Peyer's patch (tissue), 4 donors: ENCODE results near the gene DISC1. TPM values are rescaled to one million over a fixed set of nuclear protein-coding genes. Genes with fewer than 3 reads are reported as not detected.
A peak's percentile ranks its signal among the peaks of the same experiment; 100 is the strongest.
"Not testable (repeated sequence)": the region's sequence is repeated elsewhere in the genome, so short reads cannot be mapped to it uniquely, and the experiment has no call there.

ENCODE experiments used
- DNase-seq, 3 donors: peaks; one replicate each; pipeline ENCODE4 v3.0.0-alpha.2; 2017 to 2019
- H3K27ac ChIP-seq, 4 donors: fragments of 200-600 bp; sonication (generic); one replicate each; pipeline ENCODE4 v1.5.1; 2016 to 2019
- H3K27me3 ChIP-seq, 2 donors: fragments of 200-600 bp; sonication (generic); one replicate each; pipeline ENCODE4 v1.5.1; 2019
- H3K36me3 ChIP-seq, 3 donors: fragments of 200-600 bp; sonication (generic); one replicate each; pipeline ENCODE4 v1.5.1; 2016 to 2019
- H3K4me1 ChIP-seq, 4 donors: fragments of 200-600 bp; sonication (generic); one replicate each; pipeline ENCODE4 v1.5.1; 2016 to 2019
- H3K4me3 ChIP-seq, 4 donors: fragments of 200-600 bp; sonication (generic); 1 replicate in 3 of 4; 2 replicates in 1 of 4; pipeline ENCODE4 v1.5.1; 2016 to 2019; ENCODE audit warnings: mild to moderate bottlenecking in 1 of 4
- H3K9me3 ChIP-seq, 4 donors: fragments of 200-600 bp; sonication (generic); one replicate each; pipeline ENCODE4 v1.5.1; 2016 to 2019; ENCODE audit warnings: mild to moderate bottlenecking in 1 of 4
- POLR2A ChIP-seq, 2 donors: fragments of 450-650 bp; IDR thresholded peaks; one replicate each; pipeline ENCODE4 v1.5.1; 2017; ENCODE audit warnings: antibody characterized with exemption in 2 of 2, mild to moderate bottlenecking in 2 of 2, moderate library complexity in 2 of 2
- total RNA-seq, 4 donors: library from RNA; depleted of rRNA; stranded (reverse); fragments of >200 nt; gene quantifications; one replicate each; pipeline ENCODE4 v1.1.0, GENCODE V29; 2016
- TF ChIP-seq, protein P1 (sequence below), 6 experiments: fragments of 450-650 bp in 4 of 6; fragments of 200-600 bp in 2 of 6; sonication (generic) in 1 of 6; IDR thresholded peaks; one replicate each; pipeline ENCODE4 v1.5.1; 2017 to 2019; ENCODE audit warnings: antibody characterized with exemption in 6 of 6, mild to moderate bottlenecking in 3 of 6, moderate library complexity in 1 of 6

Gene DISC1
- total RNA-seq, 4 donors from 2014 or later: 2.3 to 39.6 (median 5.6) TPM

DNA sequence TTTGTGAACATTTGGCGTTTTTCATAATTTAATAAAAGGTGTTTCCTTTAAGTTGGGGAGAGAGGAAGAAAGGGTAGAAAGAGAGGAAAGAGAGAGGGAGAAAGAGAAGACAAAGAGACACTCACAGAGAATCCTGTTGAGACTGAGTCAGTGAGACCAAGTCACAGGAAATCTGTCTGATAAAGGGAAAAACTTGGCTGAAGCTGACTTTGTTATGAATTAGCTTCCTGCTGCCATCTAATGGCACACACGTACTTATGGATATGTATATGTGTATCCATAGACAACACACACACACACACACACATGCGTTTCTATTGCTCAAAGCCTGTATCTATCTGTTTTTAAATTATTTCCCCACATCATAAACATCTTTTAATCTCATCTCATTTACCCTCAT, 42.5 kb upstream of the DISC1 start:
- TF ChIP-seq, protein P1, sequence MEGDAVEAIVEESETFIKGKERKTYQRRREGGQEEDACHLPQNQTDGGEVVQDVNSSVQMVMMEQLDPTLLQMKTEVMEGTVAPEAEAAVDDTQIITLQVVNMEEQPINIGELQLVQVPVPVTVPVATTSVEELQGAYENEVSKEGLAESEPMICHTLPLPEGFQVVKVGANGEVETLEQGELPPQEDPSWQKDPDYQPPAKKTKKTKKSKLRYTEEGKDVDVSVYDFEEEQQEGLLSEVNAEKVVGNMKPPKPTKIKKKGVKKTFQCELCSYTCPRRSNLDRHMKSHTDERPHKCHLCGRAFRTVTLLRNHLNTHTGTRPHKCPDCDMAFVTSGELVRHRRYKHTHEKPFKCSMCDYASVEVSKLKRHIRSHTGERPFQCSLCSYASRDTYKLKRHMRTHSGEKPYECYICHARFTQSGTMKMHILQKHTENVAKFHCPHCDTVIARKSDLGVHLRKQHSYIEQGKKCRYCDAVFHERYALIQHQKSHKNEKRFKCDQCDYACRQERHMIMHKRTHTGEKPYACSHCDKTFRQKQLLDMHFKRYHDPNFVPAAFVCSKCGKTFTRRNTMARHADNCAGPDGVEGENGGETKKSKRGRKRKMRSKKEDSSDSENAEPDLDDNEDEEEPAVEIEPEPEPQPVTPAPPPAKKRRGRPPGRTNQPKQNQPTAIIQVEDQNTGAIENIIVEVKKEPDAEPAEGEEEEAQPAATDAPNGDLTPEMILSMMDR (IDR thresholded peaks at IDR 0.05): peak in 3 of 6 experiments; percentile 35 to 47 (median 39)
- no peak for TF ChIP-seq POLR2A (IDR thresholded peaks at IDR 0.05)
- Histone ChIP-seq H3K4me3 (no peak overlapping the region), H3K27ac (no peak overlapping the region), H3K4me1 (no peaks in the 10 kb centered on the region), H3K27me3 (no peaks in the 10 kb centered on the region), H3K9me3 (no peaks in the 10 kb centered on the region), H3K36me3 (no peaks in the 10 kb centered on the region)
- DNase-seq: no peak

DNA sequence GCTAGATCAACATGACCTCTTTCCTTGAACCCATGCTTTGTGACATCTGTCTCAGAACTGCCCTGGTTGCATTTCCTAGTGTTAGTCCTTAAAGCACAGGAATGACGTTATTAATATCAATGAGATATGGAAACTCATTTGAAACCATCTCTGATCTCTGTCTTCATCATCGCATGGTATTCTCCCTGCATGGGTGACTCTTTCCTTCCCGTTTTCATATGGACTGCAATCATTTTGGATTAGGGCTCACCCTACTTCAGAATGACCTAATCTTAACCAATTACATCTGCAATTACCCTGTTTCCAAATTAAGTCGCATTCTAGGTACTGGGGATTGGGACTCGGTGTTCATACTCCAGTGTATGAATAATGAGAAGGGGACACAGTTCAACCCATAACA, 41.7 kb upstream of the DISC1 start:
- H3K27ac ChIP-seq: no peak overlapping the region
- no peaks in the 10 kb centered on the region for H3K4me1 ChIP-seq
- no peaks in the 10 kb centered on the region for H3K27me3 ChIP-seq
- no peaks in the 10 kb centered on the region for H3K36me3 ChIP-seq
- no peaks in the 10 kb centered on the region for H3K9me3 ChIP-seq
- DNase-seq: no peak
- H3K4me3 ChIP-seq: no peak overlapping the region
- TF ChIP-seq, protein P1 (IDR thresholded peaks at IDR 0.05): no peak
- no peak for TF ChIP-seq POLR2A (IDR thresholded peaks at IDR 0.05)

DNA sequence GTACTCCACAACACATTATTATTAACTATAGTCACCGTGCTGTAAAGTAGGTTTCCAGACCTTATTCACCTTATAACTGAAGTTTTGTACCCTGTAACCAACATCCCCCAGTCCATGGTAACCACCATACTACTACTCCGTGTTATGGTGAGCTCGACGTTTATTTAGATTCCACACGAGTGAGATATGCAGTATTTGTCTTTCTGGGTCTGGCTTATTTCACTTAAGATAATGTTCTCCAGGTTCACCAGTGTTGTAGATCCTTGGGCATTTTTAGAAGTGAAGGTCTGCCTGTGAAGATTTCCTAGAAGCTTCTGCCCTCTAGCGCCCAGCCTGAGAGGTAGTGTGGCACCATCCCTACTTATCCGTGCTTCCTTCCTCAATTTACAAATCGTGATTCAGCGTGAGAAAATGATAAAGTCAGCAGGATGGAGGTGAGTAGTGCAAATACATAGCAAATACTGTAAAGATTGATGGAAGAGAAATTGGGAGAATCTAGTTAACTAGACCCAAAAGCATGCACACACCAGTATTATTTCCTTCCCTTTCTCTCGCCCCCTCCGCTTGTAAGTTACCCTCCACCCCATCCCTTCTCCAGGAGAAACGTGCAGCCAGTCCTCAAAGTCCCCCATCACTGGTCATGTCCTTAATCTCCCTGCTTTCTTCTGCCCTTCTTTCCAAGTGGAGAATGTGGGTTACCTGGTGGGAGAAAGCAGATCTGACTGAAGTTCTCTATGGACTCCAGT, 36.0 kb upstream of the DISC1 start:
- Histone ChIP-seq H3K36me3 (no peaks in the 10 kb centered on the region), H3K4me3 (no peak overlapping the region), H3K4me1 (no peaks in the 10 kb centered on the region), H3K9me3 (no peaks in the 10 kb centered on the region), H3K27me3 (no peaks in the 10 kb centered on the region), H3K27ac (no peak overlapping the region)
- TF ChIP-seq POLR2A (IDR thresholded peaks at IDR 0.05): no peak
- TF ChIP-seq, protein P1 (IDR thresholded peaks at IDR 0.05): peak; percentile 12 to 78 (median 54)
- DNase-seq: peak in 1 of 3 donors; percentile 71

DNA sequence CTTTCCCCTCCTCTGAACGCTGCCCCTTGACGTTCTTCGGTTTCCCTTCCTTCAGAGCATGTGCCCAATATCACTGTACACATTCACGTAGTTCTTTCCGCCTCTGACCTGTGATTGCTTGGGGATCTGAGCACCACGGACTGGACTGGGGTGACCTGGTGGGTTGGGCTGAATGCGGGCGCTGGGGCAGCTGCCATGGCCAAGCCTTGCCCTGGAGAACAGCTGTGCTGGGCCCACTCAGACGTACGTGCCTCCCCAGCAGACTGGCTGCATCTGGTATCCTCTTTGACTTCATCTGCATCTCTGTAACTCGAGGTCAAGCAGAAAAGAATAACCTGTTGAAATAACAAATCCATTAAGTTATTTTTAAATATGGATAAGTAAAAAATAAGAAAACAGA, 35.1 kb upstream of the DISC1 start:
- H3K36me3 ChIP-seq: no peaks in the 10 kb centered on the region
- no peak overlapping the region for H3K4me3 ChIP-seq
- no peak overlapping the region for H3K27ac ChIP-seq
- no peaks in the 10 kb centered on the region for H3K9me3 ChIP-seq
- DNase-seq: no peak
- H3K27me3 ChIP-seq: no peaks in the 10 kb centered on the region
- TF ChIP-seq POLR2A (IDR thresholded peaks at IDR 0.05): no peak
- TF ChIP-seq, protein P1 (IDR thresholded peaks at IDR 0.05): no peak
- no peaks in the 10 kb centered on the region for H3K4me1 ChIP-seq

DNA sequence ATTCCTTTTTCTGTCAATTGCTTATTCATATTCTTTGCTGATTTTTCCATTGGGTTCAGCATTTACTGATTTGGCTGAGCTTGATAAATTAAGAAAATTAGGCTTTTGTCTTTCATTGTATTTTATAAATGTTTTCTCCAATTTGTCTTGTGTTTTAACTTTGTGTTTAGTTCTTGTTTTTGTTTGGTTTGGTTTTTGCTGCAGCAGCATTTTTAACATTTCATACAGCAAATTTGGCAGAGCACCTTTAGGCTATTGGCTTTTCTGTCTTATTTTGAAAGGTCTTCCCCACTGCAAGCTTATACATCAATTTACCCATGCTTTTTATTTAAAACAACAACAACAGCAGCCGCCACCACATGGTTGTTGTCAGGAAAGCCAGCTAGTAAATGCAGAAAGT, 33.8 kb upstream of the DISC1 start:
- Histone ChIP-seq H3K9me3 (no peaks in the 10 kb centered on the region), H3K4me1 (no peaks in the 10 kb centered on the region), H3K27ac (no peak overlapping the region), H3K36me3 (no peaks in the 10 kb centered on the region), H3K27me3 (no peaks in the 10 kb centered on the region), H3K4me3 (no peak overlapping the region)
- TF ChIP-seq, protein P1 (IDR thresholded peaks at IDR 0.05): no peak
- no peak for TF ChIP-seq POLR2A (IDR thresholded peaks at IDR 0.05)
- DNase-seq: no peak

DNA sequence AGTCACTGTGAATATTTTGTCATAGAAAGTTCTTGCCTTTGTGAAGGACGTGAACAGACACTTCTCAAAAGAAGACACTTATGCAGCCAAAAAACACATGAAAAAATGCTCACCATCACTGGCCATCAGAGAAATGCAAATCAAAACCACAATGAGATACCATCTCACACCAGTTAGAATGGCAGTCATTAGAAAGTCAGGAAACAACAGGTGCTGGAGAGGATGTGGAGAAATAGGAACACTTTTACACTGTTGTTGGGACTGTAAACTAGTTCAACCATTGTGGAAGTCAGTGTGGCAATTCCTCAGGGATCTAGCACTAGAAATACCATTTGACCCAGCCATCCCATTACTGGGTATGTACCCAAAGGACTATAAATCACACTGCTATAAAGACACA, 33.3 kb upstream of the DISC1 start:
- DNase-seq, H3K4me1 ChIP-seq, H3K27me3 ChIP-seq, H3K9me3 ChIP-seq, H3K36me3 ChIP-seq, H3K27ac ChIP-seq, H3K4me3 ChIP-seq: not testable (repeated sequence)
